Fibroblast of mammary gland (primary cell): Measurements from ENCODE around the gene GRM7.

ENCODE experiments used
- DNase-seq: peaks from one replicate; pipeline ENCODE4 v3.0.0-alpha.2; 2010; ENCODE audit warnings: low read depth
- H3K4me3 ChIP-seq: 2 replicates; pipeline ENCODE4 v1.5.1; 2011; ENCODE audit warnings: low read depth, mild to moderate bottlenecking, low read length, moderate library complexity; ENCODE audit not compliant: control insufficient read depth
- TF ChIP-seq, protein P1 (sequence below): conservative IDR thresholded peaks from 2 replicates; pipeline ENCODE4 v1.5.1; 2011; ENCODE audit warnings: low read depth, low read length, inconsistent platforms; ENCODE audit not compliant: control insufficient read depth, insufficient read depth

GRM7 gene

GRCh38 chr3:7193269-7193668, 332.4 kb downstream of the GRM7 start:
- no peak overlapping the region for H3K4me3 ChIP-seq
- TF ChIP-seq, protein P1, sequence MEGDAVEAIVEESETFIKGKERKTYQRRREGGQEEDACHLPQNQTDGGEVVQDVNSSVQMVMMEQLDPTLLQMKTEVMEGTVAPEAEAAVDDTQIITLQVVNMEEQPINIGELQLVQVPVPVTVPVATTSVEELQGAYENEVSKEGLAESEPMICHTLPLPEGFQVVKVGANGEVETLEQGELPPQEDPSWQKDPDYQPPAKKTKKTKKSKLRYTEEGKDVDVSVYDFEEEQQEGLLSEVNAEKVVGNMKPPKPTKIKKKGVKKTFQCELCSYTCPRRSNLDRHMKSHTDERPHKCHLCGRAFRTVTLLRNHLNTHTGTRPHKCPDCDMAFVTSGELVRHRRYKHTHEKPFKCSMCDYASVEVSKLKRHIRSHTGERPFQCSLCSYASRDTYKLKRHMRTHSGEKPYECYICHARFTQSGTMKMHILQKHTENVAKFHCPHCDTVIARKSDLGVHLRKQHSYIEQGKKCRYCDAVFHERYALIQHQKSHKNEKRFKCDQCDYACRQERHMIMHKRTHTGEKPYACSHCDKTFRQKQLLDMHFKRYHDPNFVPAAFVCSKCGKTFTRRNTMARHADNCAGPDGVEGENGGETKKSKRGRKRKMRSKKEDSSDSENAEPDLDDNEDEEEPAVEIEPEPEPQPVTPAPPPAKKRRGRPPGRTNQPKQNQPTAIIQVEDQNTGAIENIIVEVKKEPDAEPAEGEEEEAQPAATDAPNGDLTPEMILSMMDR: no peak

DNA sequence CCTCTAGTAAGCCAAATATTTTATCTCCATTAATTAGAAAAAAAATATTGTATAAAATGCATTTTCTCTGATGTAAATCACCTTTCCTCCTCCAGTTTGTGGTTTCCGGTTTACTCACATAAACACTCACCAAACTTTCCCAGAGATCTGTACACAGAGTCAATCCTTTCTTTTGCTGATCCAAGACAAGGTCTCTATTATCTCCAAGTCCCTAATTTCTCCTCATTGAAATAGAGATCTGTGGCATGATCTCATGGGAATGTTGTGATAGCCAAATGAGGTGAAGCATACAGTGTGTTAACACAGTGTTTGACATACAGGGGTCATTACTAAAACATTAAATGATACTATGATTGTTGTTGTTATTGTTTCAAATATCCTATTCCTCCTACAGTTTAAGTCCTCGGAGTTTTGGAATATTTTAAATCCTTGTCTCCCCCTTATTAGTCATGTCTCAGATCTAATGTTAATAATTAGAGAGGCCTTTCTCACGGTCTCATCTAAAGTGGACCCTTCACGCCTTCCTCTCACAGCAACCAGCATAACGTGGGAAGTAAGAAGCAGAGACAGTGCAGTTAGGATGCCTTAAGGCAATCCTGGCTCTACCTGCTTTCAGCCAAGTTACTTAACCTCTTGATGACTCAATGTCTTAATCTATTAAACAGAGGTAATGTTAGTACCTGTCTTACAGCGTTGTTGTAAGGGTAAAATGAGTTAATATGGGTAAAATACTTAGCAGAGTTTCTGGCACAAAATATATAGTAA, 333.3 kb downstream of the GRM7 start:
- TF ChIP-seq, protein P1: no peak

More at GRCh38 chr3:7193269-7193668, 332.4 kb downstream of the GRM7 start:
- no peak for DNase-seq

DNA sequence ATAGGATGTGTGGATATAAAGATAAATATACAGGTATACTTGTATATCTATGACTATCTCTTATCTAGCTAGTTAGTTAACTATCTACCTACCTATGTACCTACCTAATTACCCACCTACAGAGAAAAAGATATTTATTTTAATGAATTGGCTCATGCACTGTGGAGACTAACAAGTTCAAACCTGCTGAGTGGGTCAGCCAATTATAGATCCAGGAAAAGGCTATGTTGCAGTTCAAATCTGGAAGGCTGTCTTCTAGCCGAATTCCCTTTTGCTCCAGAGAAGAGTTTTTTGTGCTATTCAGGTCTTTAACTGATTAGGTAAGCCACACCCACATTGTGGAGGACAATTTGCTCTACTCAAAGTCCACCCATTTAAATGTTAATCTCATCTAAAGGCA, 335.0 kb downstream of the GRM7 start:
- no peak for DNase-seq
- no peak overlapping the region for H3K4me3 ChIP-seq
- TF ChIP-seq, protein P1: no peak

More for the DNA sequence above, 333.3 kb downstream of the GRM7 start:
- no peak for DNase-seq
- H3K4me3 ChIP-seq: no peak overlapping the region

DNA sequence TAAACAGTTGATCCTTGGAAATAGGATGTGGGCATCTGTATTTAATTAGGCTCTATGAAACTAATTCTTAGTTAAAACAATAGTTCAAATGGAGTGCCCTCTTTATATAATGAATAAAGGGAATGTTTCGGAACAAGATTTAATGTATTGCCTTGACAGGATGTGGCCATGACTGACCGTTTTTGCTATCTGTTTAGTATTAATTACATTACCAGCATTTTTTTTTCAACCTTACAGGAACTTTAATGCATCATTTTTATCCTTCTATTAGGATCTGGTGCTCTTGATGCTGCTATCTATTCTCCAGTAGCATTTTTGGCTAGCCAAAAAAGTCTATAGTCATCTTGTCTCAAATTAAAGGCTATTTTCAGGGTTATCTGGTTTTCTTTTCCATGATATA, 340.9 kb downstream of the GRM7 start:
- no peak for DNase-seq
- H3K4me3 ChIP-seq: no peak overlapping the region
- TF ChIP-seq, protein P1: no peak

DNA sequence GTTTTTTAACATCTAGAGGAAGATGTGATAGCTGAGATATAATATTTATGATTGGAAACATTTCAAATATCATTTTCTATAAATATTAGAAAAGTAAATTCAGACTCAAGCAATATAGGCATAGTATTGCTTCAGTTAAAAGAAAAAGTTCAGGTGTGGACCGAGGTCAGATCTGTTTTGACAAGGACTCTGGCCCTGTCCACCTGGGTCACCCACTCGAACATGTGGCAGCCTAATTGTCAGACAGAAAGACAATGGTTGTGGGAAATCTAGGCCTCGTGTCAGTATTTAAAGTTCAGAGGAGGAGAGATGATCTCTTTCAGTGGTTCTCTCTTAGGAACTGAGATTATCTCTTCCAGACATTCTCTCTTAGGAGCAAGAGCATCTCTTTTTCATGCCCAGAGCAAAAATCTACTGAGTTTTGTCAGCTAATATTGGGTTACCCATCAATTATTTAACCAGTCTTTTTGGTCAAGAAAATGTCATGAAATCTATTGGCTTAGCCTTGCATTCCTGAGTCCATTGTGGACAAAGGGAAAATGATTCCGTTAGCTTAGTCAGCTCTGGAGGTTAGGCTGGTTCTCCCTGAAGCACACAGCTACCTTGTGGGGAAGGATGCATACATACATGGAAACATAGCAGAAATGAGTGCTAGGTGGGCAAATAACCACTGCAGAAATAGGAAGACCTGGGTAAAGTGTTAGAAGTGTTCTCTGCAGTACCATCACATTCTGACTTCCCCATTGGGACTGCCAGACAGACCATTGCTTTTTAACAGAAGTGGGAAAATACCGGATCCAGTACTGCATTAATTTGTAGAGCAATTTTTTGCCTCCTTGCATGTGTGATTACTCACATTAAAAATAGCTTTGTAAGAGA, 343.3 kb downstream of the GRM7 start:
- no peak for DNase-seq
- TF ChIP-seq, protein P1: no peak
- no peak overlapping the region for H3K4me3 ChIP-seq

GRCh38 chr3:7204848-7205156, 343.9 kb downstream of the GRM7 start:
- TF ChIP-seq, protein P1: no peak
- H3K4me3 ChIP-seq: no peak overlapping the region
- no peak for DNase-seq
